ENCODE measurements around the gene RALGPS2.

RALGPS2 gene

GRCh38 chr1:178774263-178774662, 49.2 kb downstream of the RALGPS2 start:
- Mint-ChIP-seq H3K36me3 (ENCODE audit: low read depth) (peaks cover 46% of the 10 kb centered on the region), H3K4me3 (no peak overlapping the region), H3K4me1 (peaks cover 2% of the 10 kb centered on the region), H3K27me3 (ENCODE audit: low read depth) (no peaks in the 10 kb centered on the region), H3K9me3 (peaks cover 11% of the 10 kb centered on the region), H3K27ac (no peak overlapping the region)
- TF ChIP-seq CTCF (IDR thresholded peaks at IDR 0.05; ENCODE audit: unreplicated experiment in 3 of 3): peak; percentile 21 to 55 (median 42)

GRCh38 chr1:178776553-178776952, 51.5 kb downstream of the RALGPS2 start:
- no peak for TF ChIP-seq CTCF (IDR thresholded peaks at IDR 0.05; ENCODE audit: unreplicated experiment in 3 of 3)
- H3K27ac Mint-ChIP-seq: peak overlapping the region in 1 of 3 experiments; percentile 57
- H3K4me1 Mint-ChIP-seq: peaks cover 21% of the 10 kb centered on the region
- H3K9me3 Mint-ChIP-seq: peaks cover 11% of the 10 kb centered on the region
- H3K36me3 Mint-ChIP-seq (ENCODE audit: low read depth): peaks cover 44% of the 10 kb centered on the region
- H3K4me3 Mint-ChIP-seq: no peak overlapping the region
- H3K27me3 Mint-ChIP-seq (ENCODE audit: low read depth): no peaks in the 10 kb centered on the region

GRCh38 chr1:178781533-178782330, 56.7 kb downstream of the RALGPS2 start:
- H3K4me3 Mint-ChIP-seq: no peak overlapping the region
- TF ChIP-seq CTCF (IDR thresholded peaks at IDR 0.05; ENCODE audit: unreplicated experiment in 3 of 3): no peak
- no peaks in the 10 kb centered on the region for H3K27me3 Mint-ChIP-seq (ENCODE audit: low read depth)
- H3K4me1 Mint-ChIP-seq: peaks cover 34% of the 10 kb centered on the region
- peaks cover 47% of the 10 kb centered on the region for H3K36me3 Mint-ChIP-seq (ENCODE audit: low read depth)
- H3K9me3 Mint-ChIP-seq: peaks cover 8% of the 10 kb centered on the region
- peak overlapping the region; percentile 73 to 92 (median 80) for H3K27ac Mint-ChIP-seq

- Mint-ChIP-seq H3K4me3 (no peak overlapping the region), H3K27ac (no peak overlapping the region), H3K27me3 (ENCODE audit: low read depth) (no peaks in the 10 kb centered on the region), H3K36me3 (ENCODE audit: low read depth) (peaks cover 54% of the 10 kb centered on the region), H3K9me3 (peaks cover 7% of the 10 kb centered on the region), H3K4me1 (peaks cover 33% of the 10 kb centered on the region)
- TF ChIP-seq CTCF (IDR thresholded peaks at IDR 0.05; ENCODE audit: unreplicated experiment in 3 of 3): no peak
These were observed 59.1 kb downstream of the RALGPS2 start for GRCh38 chr1:178784131-178784536.

GRCh38 chr1:178792394-178792793, 67.3 kb downstream of the RALGPS2 start:
- Mint-ChIP-seq H3K4me1 (no peaks in the 10 kb centered on the region), H3K27ac (no peak overlapping the region), H3K36me3 (ENCODE audit: low read depth) (peaks cover 38% of the 10 kb centered on the region), H3K9me3 (peaks cover 3% of the 10 kb centered on the region), H3K27me3 (ENCODE audit: low read depth) (no peaks in the 10 kb centered on the region), H3K4me3 (no peak overlapping the region)
- no peak for TF ChIP-seq CTCF (IDR thresholded peaks at IDR 0.05; ENCODE audit: unreplicated experiment in 3 of 3)

GRCh38 chr1:178796013-178796412, 71.0 kb downstream of the RALGPS2 start:
- no peak overlapping the region for H3K4me3 Mint-ChIP-seq
- H3K27ac Mint-ChIP-seq: no peak overlapping the region
- no peak for TF ChIP-seq CTCF (IDR thresholded peaks at IDR 0.05; ENCODE audit: unreplicated experiment in 3 of 3)
- peaks cover 9% of the 10 kb centered on the region for H3K9me3 Mint-ChIP-seq
- H3K36me3 Mint-ChIP-seq (ENCODE audit: low read depth): peaks cover 49% of the 10 kb centered on the region
- no peaks in the 10 kb centered on the region for H3K4me1 Mint-ChIP-seq
- H3K27me3 Mint-ChIP-seq (ENCODE audit: low read depth): no peaks in the 10 kb centered on the region
